Right atrium auricular region (tissue), 2 donors: ENCODE measurements around the gene IFT122. TPM values are rescaled to one million over a fixed set of nuclear protein-coding genes. Genes with fewer than 3 reads are reported as not detected.
A peak's percentile ranks its signal among the peaks of the same experiment; 100 is the strongest.

ENCODE experiments used
- DNase-seq: peaks from one replicate; pipeline ENCODE4 v3.0.0-alpha.2; 2019; ENCODE audit warnings: low spot score
- H3K27ac ChIP-seq, 2 donors: fragments of 200-600 bp; sonication (generic); 1 replicate in 1 of 2; 2 replicates in 1 of 2; pipeline ENCODE4 v1.5.1; 2016 to 2019
- H3K27me3 ChIP-seq, 2 donors: fragments of 200-600 bp; sonication (generic); one replicate each; pipeline versions ENCODE4 v1.5.1 to v1.6.0; 2017 to 2019
- H3K36me3 ChIP-seq: fragments of 200-600 bp; sonication (generic); one replicate; pipeline ENCODE4 v1.5.1; 2016
- H3K4me1 ChIP-seq, 2 donors: fragments of 200-600 bp; sonication (generic); one replicate each; pipeline versions ENCODE4 v1.5.1 to v1.6.0; 2017 to 2019
- H3K4me3 ChIP-seq, 2 donors: fragments of 200-600 bp; sonication (generic); 1 replicate in 1 of 2; 2 replicates in 1 of 2; pipeline ENCODE4 v1.5.1; 2017 to 2019; ENCODE audit warnings: mild to moderate bottlenecking in 1 of 2, moderate library complexity in 1 of 2
- H3K9me3 ChIP-seq, 2 donors: fragments of 200-600 bp; sonication (generic); one replicate each; pipeline ENCODE4 v1.5.1; 2019
- CTCF ChIP-seq, 2 donors: fragments of 200-600 bp; sonication (generic); IDR thresholded peaks; one replicate each; pipeline ENCODE4 v1.5.1; 2019; ENCODE audit warnings: antibody characterized with exemption in 2 of 2
- total RNA-seq, 2 donors: library from RNA; depleted of rRNA; stranded (reverse); fragments of >200 nt; gene quantifications; one replicate each; pipeline ENCODE4 v1.1.0, GENCODE V29; 2016

Gene IFT122
- total RNA-seq, 2 donors from 2014 or later, result 18.5 to 36.9 TPM

GRCh38 chr3:129560269-129560787, 120.3 kb downstream of the IFT122 start:
- peak; percentile 74 for DNase-seq
- Histone ChIP-seq H3K27ac (peak overlapping the region; percentile 77 to 81), H3K9me3 (no peaks in the 10 kb centered on the region), H3K4me1 (peaks cover 0 to 99% of the 10 kb centered on the region in 2 donors), H3K4me3 (no peak overlapping the region), H3K27me3 (no peaks in the 10 kb centered on the region), H3K36me3 (peaks cover 49% of the 10 kb centered on the region)
- no peak for TF ChIP-seq CTCF (IDR thresholded peaks at IDR 0.05)

- TF ChIP-seq CTCF (IDR thresholded peaks at IDR 0.05), result peak in 1 of 2 donors; percentile 15
- H3K4me1 ChIP-seq, result peaks cover 0 to 97% of the 10 kb centered on the region in 2 donors
- H3K4me3 ChIP-seq, result no peak overlapping the region
- no peaks in the 10 kb centered on the region for H3K27me3 ChIP-seq
- peak; percentile 91 for DNase-seq
- H3K9me3 ChIP-seq, result no peaks in the 10 kb centered on the region
- H3K27ac ChIP-seq, result peak overlapping the region; percentile 77 to 81
- H3K36me3 ChIP-seq, result peaks cover 49% of the 10 kb centered on the region
Observed at GRCh38 chr3:129560911-129561594, 121.0 kb downstream of the IFT122 start.

- H3K9me3 ChIP-seq, result no peaks in the 10 kb centered on the region
- DNase-seq, result no peak
- H3K4me1 ChIP-seq, result peaks cover 0 to 90% of the 10 kb centered on the region in 2 donors
- peaks cover 49% of the 10 kb centered on the region for H3K36me3 ChIP-seq
- no peaks in the 10 kb centered on the region for H3K27me3 ChIP-seq
- no peak overlapping the region for H3K4me3 ChIP-seq
- TF ChIP-seq CTCF (IDR thresholded peaks at IDR 0.05), result no peak
- H3K27ac ChIP-seq, result peak overlapping the region; percentile 77 to 81
Observed at GRCh38 chr3:129561619-129562248, 121.7 kb downstream of the IFT122 start.

GRCh38 chr3:129562803-129563202, 122.8 kb downstream of the IFT122 start:
- no peak for TF ChIP-seq CTCF (IDR thresholded peaks at IDR 0.05)
- H3K27me3 ChIP-seq, result no peaks in the 10 kb centered on the region
- H3K27ac ChIP-seq, result no peak overlapping the region
- H3K36me3 ChIP-seq, result peaks cover 52% of the 10 kb centered on the region
- no peaks in the 10 kb centered on the region for H3K9me3 ChIP-seq
- DNase-seq, result no peak
- H3K4me3 ChIP-seq, result no peak overlapping the region
- H3K4me1 ChIP-seq, result peaks cover 0 to 79% of the 10 kb centered on the region in 2 donors

GRCh38 chr3:129563332-129563731, 123.3 kb downstream of the IFT122 start:
- Histone ChIP-seq H3K27me3 (no peaks in the 10 kb centered on the region), H3K9me3 (no peaks in the 10 kb centered on the region), H3K36me3 (peaks cover 47% of the 10 kb centered on the region), H3K27ac (peak overlapping the region in 1 of 2 donors; percentile 12), H3K4me1 (peaks cover 0 to 74% of the 10 kb centered on the region in 2 donors), H3K4me3 (no peak overlapping the region)
- TF ChIP-seq CTCF (IDR thresholded peaks at IDR 0.05), result no peak
- no peak for DNase-seq
